ENCODE data around the gene BSCL2. TPM values are rescaled to one million over a fixed set of nuclear protein-coding genes. Genes with fewer than 3 reads are reported as not detected.

Gene BSCL2
- total and polyA plus RNA-seq, 2 donors (not counting 1 experiment from before 2014, with no cell fraction given) = 38.5 to 56.3 TPM

GRCh38 chr11:62727165-62727871 lies 20.1 kb upstream of the BSCL2 start, which contains the start of gene HNRNPUL2:
HNRNPUL2 (minus strand) TSS chr11:62727457; CDS start chr11:62727156, 301 bp downstream.
- Mint-ChIP-seq H3K27me3 (no peaks in the 10 kb centered on the region), H3K4me3 (peak within 1 kb of the TSS; percentile 95), H3K27ac (peak within 1 kb of the TSS; percentile 99), H3K4me1 (peaks cover 53% of the 10 kb centered on the region), H3K9me3 (ENCODE audit: insufficient read depth) (no peaks in the 10 kb centered on the region)
- H2AFZ ChIP-seq (ENCODE audit: insufficient read depth, low read depth, low read length, poor library complexity, severe bottlenecking) = peak within 1 kb of the TSS; percentile 91
- intact Hi-C loops (cut with micrococcal nuclease) = loop anchor here (1.0 to 2.0 kb wide), 11 partner anchors 18 to 153 kb away; partner anchors contain the start of genes EML3, ROM1, SLC3A2 and STX5
- peak within 1 kb of the TSS; percentile 90 to 91 for H3K27ac ChIP-seq (ENCODE audit: low read length in 2 of 2)
- peak within 1 kb of the TSS; percentile 91 for H3K4me2 ChIP-seq (replicated peaks; ENCODE audit: low read depth, low read length, poor library complexity, severe bottlenecking)
- peaks cover 81% of the 10 kb centered on the region for H3K79me2 ChIP-seq (ENCODE audit: control insufficient read depth, insufficient read depth, low read length)
- WGBS (ENCODE audit: insufficient coverage) = under 1% methylated on average over 71 of the region's 72 CpGs
- H3K27me3 ChIP-seq (replicated peaks in 1 of 4; ENCODE audit: control extremely low read depth in 1 of 4, control insufficient read depth in 3 of 4, insufficient read depth in 4 of 4, low read length in 3 of 4) = no peaks in the 10 kb centered on the region
- peaks cover 53% of the 10 kb centered on the region for H4K20me1 ChIP-seq (ENCODE audit: control insufficient read depth, insufficient read depth, low read length, poor library complexity, severe bottlenecking)
- ChIA-PET CTCF (interaction anchor here (0.6 to 5.5 kb wide), 16 partner anchors 19 to 332 kb away, joined by 3 to 34 read pairs (median 4); partner anchors contain the start of genes B3GAT3, BSCL2, SLC3A2 and TMEM179B), POLR2A (interaction anchor here (0.5 to 4.9 kb wide), 24 partner anchors 14 to 154 kb away, joined by 3 to 75 read pairs (median 6); partner anchors contain the start of genes BSCL2, C11orf98, CSKMT and EEF1G)
- peak within 1 kb of the TSS; percentile 96 to 100 (median 99) for H3K4me3 ChIP-seq (ENCODE audit: control extremely low read depth in 1 of 5, extremely low read depth in 1 of 5, insufficient read depth in 1 of 5, low read depth in 2 of 5, low read length in 4 of 5)
- ATAC-seq (ENCODE audit: low read depth) = peak; percentile 79
- peak within 1 kb of the TSS; percentile 93 for H3K9ac ChIP-seq (ENCODE audit: low read length)
- H3K36me3 ChIP-seq (replicated peaks in 1 of 2; ENCODE audit: control extremely low read depth in 1 of 2, control insufficient read depth in 1 of 2, extremely low read depth in 1 of 2, insufficient read depth in 2 of 2, low read length in 1 of 2) = peaks cover 2 to 24% of the 10 kb centered on the region in 2 experiments
- peaks cover 37 to 41% of the 10 kb centered on the region in 2 donors for H3K4me1 ChIP-seq (ENCODE audit: control insufficient read depth in 2 of 2, insufficient read depth in 2 of 2, low read length in 2 of 2)
- no peaks in the 10 kb centered on the region for H3K9me3 ChIP-seq (ENCODE audit: control extremely low read depth in 1 of 3, control insufficient read depth in 2 of 3, insufficient read depth in 1 of 3, low read length in 2 of 3)
- DNase-seq = peak; percentile 99
- no peak for TF ChIP-seq EZH2 (IDR thresholded peaks at IDR 0.05; ENCODE audit: borderline replicate concordance, insufficient read depth, low read depth, low read length, poor library complexity, severe bottlenecking)
- TF ChIP-seq CTCF (IDR thresholded peaks at IDR 0.05) = no peak
